GM12801 (cell line): ENCODE measurements around the gene RNF213.

Source experiments
- CTCF ChIP-seq: IDR thresholded peaks from one replicate; pipeline ENCODE4 v1.5.1; 2011; ENCODE audit warnings: control low read depth; ENCODE audit not compliant: insufficient read length; ENCODE audit errors: extremely low read depth

Gene RNF213

GRCh38 chr17:80413771-80414507 lies 153.3 kb downstream of the RNF213 start:
- TF ChIP-seq CTCF, result no peak

- TF ChIP-seq CTCF, result no peak
Observed at GRCh38 chr17:80414508-80414802, 153.8 kb downstream of the RNF213 start.

- TF ChIP-seq CTCF, result no peak
Observed at GRCh38 chr17:80414803-80415625, 154.4 kb downstream of the RNF213 start, which contains the start of gene ENDOV. Gene ENDOV, plus strand, starts transcription at chr17:80415167. Its CDS starts 28 bp downstream, at chr17:80415195.

GRCh38 chr17:80415626-80416137 lies 155.0 kb downstream of the RNF213 start:
- no peak for TF ChIP-seq CTCF

- TF ChIP-seq CTCF, result no peak
Observed at GRCh38 chr17:80416260-80416939, 155.7 kb downstream of the RNF213 start.

- TF ChIP-seq CTCF, result no peak
Observed at GRCh38 chr17:80416940-80417293, 156.3 kb downstream of the RNF213 start.

GRCh38 chr17:80418589-80418988 lies 157.9 kb downstream of the RNF213 start:
- TF ChIP-seq CTCF, result no peak
